ENCODE data around the gene GBF1.

- TF ChIP-seq POLR2A (IDR thresholded peaks at IDR 0.05) = no peak
- TF ChIP-seq, protein P1, sequence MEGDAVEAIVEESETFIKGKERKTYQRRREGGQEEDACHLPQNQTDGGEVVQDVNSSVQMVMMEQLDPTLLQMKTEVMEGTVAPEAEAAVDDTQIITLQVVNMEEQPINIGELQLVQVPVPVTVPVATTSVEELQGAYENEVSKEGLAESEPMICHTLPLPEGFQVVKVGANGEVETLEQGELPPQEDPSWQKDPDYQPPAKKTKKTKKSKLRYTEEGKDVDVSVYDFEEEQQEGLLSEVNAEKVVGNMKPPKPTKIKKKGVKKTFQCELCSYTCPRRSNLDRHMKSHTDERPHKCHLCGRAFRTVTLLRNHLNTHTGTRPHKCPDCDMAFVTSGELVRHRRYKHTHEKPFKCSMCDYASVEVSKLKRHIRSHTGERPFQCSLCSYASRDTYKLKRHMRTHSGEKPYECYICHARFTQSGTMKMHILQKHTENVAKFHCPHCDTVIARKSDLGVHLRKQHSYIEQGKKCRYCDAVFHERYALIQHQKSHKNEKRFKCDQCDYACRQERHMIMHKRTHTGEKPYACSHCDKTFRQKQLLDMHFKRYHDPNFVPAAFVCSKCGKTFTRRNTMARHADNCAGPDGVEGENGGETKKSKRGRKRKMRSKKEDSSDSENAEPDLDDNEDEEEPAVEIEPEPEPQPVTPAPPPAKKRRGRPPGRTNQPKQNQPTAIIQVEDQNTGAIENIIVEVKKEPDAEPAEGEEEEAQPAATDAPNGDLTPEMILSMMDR (IDR thresholded peaks at IDR 0.05) = no peak
- no peak for TF ChIP-seq EP300 (IDR thresholded peaks at IDR 0.05)
- no peak for TF ChIP-seq POLR2AphosphoS5 (IDR thresholded peaks at IDR 0.05)
These were observed 42.9 kb upstream of the GBF1 start for GRCh38 chr10:102202386-102202785.

Data from stomach (tissue), 4 donors.